HL-60 (cell line): ENCODE results near the gene TSPAN18.

ENCODE experiments used
- CTCF ChIP-seq: IDR thresholded peaks from one replicate; pipeline ENCODE4 v1.5.1; 2011; ENCODE audit warnings: low read length, control low read depth, inconsistent platforms; ENCODE audit not compliant: insufficient read depth
- POLR2AphosphoS5 ChIP-seq: IDR thresholded peaks from 2 replicates; pipeline ENCODE4 v1.6.1; 2012; ENCODE audit warnings: low read depth

GRCh38 chr11:44684859-44685281 is 41.9 kb upstream of the TSPAN18 start:
- TF ChIP-seq CTCF, result no peak
- no peak for TF ChIP-seq POLR2AphosphoS5
